Measurements from ENCODE around the gene CLEC11A.
A peak's percentile ranks its signal among the peaks of the same experiment; 100 is the strongest.
"Not testable (repeated sequence)": the region's sequence is repeated elsewhere in the genome, so short reads cannot be mapped to it uniquely, and the experiment has no call there.

The CLEC11A gene

GRCh38 chr19:50761501-50761900 is 38.3 kb downstream of the CLEC11A start:
- DNase-seq (ENCODE audit: low spot score): not testable (repeated sequence)

GRCh38 chr19:50763521-50763920 is 40.4 kb downstream of the CLEC11A start:
- not testable (repeated sequence) for DNase-seq (ENCODE audit: low spot score)

GRCh38 chr19:50764409-50764808 is 41.2 kb downstream of the CLEC11A start:
- no peak for DNase-seq (ENCODE audit: low spot score)

DNA sequence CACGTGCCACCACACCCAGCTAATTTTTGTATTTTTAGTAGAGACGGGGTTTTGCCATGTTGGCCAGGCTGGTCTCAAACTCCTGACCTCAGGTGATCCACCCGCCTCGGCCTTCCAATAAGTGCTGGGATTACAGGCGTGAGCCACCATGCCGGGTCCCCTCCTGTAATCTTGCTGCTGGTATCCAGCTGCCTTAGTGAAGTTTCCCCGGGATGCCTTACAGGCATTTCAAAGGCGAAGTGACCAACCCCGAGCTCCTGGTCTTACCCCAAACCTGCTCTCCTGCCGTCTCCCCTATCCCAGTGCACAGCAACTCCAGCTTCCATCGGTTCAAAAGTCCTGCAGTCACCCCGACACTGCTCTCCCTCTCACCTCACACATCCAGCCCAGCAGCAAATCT is 43.6 kb downstream of the CLEC11A start:
- DNase-seq (ENCODE audit: low spot score): not testable (repeated sequence)

GRCh38 chr19:50767263-50767662 is 44.1 kb downstream of the CLEC11A start:
- DNase-seq (ENCODE audit: low spot score): not testable (repeated sequence)

DNA sequence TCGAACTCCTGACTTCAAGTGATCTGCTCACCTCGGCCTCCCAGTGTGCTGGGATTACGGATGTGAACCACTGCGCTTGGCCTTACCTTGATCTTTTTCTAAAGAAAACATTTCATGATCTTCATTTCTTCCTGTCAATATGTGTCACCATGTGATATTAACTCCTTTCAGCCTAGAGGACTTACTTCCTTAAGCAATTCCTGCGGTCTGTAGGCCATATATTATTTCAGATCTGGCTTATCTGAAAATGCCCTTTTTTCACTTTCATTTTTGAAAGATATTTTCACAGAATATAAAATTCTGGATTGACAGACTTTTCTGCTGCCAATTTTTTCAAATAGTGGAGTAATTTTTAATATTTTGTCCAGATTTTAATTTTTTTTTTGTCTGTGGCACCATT is 45.1 kb downstream of the CLEC11A start:
- no peak for DNase-seq (ENCODE audit: low spot score)

DNA sequence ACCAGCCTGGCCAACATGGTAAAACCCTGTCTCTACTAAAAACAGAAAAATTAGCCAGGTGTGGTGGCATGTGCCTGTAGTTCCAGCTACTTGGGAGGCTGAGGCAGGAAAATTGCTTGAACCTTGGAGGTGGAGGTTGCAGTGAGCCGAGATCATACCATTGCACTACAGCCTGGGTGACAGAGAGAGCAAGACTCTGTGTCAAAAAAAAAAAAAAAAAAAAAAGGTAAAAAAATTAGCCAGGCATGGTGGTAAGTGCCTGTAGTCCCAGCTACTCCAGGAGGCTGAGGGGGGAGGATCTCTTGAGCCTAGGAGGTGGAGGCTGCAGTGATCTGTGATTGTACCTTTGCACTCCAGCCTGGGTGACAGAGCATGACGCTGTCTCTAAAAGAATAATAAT is 47.0 kb downstream of the CLEC11A start, which contains the start of gene GPR32:
TSS of gene GPR32 (plus strand) at position 301 of the 400 bp plus-strand sequence. CDS start 137 bp downstream, outside the sequence.
- DNase-seq (ENCODE audit: low spot score): not testable (repeated sequence)

- no peak for DNase-seq (ENCODE audit: low spot score)
Observed at GRCh38 chr19:50770888-50771287, 47.7 kb downstream of the CLEC11A start.

DNA sequence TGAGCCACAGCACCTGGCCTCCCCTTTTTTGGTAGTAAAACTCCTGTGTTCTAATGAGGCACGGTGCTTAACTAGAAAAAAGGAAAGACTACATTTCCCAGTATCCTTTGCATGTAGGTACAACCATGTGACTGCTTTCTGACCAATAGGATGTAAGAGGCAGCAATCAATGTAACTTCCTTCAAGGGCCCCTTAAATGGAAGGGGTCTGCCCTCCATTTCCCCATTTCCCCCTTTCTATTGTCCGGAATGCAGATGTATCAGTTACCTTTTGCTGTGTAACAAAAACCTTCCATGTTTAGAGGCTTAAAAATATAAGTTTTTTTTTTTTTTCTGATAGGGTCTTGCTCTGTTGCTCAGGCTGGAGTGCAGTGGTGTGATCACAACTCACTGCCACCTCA is 49.3 kb downstream of the CLEC11A start:
- peak; percentile 69 for DNase-seq (ENCODE audit: low spot score)

DNA sequence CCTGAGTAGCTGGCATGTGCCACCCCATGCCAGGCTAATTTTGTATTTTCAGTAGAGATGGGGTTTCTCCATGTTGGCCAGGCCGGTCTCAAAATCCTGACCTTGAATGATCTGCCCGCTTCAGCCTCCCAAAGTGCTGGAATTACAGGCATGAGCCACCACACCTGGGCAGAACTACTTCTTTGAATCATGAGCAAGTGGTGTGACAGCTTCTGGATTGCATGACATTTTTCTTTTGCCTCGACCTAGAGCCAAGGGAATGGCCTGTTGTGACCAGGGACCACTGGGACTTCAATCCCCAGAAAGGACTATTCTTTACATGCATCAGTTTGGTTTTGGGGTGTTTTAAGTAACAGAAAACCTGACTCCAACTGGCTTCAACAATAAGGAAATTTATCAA is 49.7 kb downstream of the CLEC11A start:
- DNase-seq (ENCODE audit: low spot score): not testable (repeated sequence)

GRCh38 chr19:50773454-50773853 is 50.3 kb downstream of the CLEC11A start:
- not testable (repeated sequence) for DNase-seq (ENCODE audit: low spot score)
